HG03378 (cell line): ENCODE results near the gene KIF26B.
"Not testable (repeated sequence)": the region's sequence is repeated elsewhere in the genome, so short reads cannot be mapped to it uniquely, and the experiment has no call there.

Source experiments
- ATAC-seq: cut with Tn5 transposase; IDR thresholded peaks from one replicate; pipeline ENCODE4 v1.9.1; 2021; ENCODE audit warnings: mild to moderate bottlenecking, moderate library complexity; ENCODE audit not compliant: unreplicated experiment

Gene KIF26B

DNA sequence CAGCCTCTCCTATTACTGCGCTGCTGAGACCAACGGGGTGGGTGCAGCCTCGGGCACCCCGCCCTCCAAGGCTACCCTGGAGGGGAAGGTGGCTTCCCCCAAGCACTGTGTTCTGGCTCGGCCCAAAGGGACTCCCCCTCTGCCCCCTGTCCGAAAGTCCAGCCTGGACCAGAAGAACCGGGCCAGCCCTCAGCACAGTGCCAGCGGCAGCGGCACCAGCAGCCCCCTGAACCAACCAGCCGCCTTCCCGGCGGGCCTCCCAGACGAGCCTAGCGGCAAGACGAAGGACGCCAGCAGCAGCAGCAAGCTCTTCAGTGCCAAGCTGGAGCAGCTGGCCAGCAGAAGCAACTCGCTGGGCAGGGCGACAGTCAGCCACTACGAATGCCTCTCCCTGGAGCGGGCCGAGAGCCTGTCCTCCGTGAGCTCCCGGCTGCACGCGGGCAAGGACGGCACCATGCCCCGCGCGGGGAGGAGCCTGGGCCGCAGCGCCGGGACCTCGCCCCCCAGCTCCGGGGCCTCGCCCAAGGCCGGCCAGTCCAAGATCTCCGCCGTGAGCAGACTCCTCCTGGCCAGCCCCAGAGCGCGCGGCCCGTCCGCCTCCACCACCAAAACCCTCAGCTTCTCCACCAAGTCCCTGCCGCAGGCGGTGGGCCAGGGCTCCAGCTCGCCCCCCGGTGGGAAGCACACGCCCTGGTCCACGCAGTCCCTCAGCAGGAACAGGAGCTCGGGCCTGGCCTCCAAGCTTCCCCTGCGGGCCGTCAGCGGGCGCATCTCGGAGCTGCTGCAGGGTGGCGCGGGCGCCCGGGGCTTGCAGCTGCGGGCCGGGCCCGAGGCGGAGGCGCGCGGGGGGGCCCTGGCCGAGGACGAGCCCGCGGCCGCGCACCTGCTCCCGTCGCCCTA, 533.1 kb downstream of the KIF26B start:
- no peak for ATAC-seq

DNA sequence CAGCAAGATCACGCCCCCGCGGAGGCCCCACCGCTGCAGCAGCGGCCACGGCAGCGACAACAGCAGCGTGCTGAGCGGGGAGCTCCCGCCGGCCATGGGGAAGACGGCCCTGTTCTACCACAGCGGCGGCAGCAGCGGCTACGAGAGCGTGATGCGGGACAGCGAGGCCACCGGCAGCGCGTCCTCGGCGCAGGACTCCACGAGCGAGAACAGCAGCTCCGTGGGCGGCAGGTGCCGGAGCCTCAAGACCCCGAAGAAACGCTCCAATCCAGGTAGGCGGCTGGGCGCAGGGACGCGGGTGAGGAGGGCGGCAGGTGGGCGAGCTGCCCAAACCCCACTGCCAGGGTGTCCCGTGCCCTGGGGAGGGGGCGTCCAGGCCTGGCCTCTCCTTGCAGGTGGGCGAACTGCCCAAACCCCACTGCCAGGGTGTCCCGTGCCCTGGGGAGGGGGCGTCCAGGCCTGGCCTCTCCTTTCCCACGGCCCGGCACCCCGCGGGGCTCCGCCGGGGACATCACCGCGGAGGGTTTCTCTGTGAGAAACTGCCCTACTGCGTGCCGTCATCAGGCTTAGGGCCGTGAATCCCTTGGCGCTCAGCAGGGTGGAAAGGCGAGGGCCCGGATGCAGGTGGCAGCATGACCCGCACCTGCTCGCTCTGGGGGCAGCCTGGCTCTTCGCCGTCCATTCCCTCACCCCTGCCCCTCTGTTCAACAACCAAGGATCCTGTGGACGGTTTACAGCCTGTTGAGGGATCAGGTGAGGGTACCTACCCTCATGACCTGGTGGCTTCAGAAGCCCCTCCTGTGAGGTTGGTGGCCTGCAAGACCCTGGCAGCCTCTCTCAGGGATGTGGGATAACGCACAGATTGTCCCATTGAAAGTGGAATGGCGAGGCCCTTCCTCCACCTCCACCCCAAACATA, 534.0 kb downstream of the KIF26B start:
- ATAC-seq: no peak

DNA sequence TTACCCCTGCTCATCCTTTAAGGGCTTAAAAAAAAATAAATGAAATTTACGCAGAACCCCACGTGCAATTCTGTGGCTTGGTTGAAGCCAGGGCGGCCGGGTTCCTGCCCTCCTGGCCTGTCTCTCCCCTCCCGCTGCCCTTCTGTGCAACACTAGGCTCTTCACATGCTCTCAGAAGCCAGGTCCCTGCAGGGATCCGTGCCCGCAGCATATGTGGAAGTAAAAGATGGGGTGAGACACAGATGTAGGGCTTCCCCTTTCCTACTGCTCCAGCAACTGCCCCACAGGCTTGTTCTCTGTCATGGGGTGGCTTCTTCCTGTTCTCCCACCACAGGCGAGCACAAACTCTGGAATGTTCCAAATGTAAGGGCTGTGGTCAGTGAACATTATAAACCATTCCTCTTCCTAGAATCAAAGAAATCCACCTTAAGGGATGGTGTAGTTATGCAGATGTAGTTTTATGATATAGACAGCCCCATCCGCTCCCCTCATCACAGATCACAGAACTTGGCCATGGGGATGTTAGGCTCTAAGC, 535.4 kb downstream of the KIF26B start:
- ATAC-seq: no peak

DNA sequence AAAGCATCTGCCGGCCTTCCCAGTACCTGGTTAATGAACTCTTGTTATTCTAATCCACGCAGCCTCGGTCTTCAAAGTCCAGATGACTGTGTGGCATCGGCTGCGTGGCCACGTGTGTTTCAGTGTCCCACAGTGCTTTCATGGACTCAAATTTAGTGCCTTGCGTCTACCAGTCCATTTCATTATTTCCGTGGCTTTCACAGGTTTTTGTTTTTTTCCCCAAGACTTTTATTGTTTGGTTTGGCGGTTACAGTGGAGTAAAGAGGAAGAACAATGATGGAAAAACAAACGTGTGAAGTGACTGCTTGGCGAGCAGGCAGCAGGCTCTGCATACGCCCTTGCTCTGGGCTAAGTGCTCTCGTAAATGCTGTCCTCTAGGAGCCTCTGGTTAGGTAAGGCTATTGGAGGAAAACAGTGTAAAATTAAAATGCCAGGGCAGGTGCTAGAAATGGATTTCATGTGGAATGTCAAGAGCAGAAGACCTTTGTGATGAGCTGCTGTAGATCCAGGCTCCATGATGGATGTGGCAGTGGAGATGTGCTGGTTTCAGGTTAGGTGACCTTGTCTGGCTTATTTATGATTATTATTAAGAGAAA, 536.3 kb downstream of the KIF26B start:
- ATAC-seq: no peak

DNA sequence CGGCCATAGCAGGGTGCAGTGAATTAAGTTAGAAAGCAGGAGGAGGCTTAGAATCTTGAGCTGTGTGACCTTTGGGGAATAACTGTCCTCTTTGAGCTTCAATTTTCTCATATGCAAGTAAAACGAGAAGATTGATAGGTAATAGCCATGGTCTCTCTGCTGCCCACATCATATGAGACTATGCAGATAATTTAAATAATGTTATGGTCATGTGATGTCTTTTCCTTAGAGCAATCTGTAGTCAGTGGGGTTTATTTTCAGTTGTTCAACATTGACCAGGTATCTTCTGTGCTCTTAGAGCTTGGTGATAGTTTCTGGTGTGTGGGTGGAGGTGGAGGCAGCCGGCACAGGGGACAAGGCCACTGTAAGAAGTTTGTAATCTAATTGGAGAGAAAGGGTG, 537.1 kb downstream of the KIF26B start:
- ATAC-seq: no peak

DNA sequence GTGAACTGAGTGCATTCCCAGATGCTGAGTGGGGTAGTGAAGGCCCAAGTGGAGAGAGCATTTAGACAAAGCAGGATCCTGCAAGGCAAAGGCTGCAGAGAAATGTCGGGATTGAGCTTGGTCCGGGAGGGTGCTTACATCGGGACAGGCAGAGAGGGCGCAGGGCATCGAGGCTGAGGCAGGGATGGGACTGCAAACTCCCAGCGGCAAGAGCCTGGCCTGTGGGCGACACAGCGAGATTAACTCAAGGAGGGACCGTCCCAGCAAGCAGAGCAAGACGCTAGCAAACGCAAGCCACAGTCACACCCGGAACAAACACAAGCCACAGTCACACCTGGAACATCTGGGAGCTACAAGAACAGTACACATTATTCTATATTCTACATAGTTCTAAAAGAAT, 537.5 kb downstream of the KIF26B start:
- ATAC-seq: no peak

DNA sequence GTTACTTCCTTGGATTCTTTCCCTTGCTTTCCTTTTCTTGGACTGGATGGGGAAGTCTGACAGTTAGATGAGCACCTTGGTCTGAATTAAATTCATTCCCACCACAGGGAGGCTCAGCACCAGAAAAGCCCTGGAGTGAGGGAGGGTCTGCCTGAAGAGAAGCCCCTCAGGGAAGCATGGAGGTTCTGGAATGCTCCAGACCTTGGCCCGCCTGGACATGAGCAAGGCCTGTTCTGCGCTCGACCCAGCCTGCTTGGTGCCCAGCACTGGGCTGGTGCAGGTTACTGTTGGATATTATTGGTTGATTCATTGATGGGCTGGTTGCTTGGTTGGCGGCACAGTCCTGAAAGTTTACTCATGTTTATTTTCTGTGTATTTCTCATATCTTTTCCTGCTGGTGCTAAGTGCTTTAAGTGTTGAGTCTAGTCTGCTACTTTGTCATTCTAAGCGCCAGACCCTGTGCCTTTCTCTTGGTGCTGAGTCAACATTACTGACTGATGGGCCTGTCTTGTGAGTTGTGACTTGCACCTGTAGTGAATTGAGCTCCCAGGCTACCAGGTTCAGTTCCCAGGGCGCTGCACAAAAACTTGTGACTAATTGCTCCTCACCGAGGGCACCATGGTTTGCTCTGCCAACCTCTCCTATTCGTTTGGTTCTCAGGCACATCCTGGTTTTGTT, 538.5 kb downstream of the KIF26B start:
- no peak for ATAC-seq

DNA sequence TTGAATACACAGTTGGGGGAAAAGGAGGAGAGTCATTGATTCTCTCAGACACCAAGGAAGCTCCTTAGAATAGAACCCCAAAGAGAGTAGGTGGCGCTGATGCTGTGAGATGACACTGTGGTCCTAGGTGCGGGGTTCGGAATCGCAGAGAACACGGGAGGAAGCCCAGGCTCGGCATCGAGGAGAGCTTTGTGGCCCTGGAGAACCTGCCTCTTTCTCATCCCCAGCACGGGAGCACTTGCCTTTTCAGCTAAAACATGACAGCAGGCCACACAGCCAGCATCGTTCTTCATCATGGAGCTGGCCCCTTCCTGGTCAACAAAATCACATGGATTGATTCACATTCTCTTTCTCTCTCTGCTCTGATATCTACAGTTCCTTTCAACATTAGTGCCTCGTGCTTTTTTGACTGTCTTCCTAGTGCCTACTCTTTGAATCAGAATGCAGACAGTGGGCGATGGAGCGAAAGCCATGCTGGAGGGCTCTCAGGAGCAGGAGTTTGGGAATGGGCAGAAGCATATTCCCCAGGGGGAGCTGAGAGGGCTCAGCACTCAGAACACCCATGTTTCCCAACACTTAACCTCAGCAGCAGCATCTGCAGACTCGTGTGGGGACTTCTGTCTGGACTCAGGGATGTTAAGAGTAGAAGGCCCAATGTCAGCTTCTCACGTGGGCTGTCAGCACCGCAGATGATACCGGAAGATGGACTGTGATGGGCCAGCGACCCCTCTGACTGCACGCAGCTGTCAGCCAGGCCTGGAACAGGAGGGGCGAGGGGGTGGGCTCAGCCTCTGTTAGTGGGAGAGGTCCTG, 539.4 kb downstream of the KIF26B start:
- no peak for ATAC-seq

DNA sequence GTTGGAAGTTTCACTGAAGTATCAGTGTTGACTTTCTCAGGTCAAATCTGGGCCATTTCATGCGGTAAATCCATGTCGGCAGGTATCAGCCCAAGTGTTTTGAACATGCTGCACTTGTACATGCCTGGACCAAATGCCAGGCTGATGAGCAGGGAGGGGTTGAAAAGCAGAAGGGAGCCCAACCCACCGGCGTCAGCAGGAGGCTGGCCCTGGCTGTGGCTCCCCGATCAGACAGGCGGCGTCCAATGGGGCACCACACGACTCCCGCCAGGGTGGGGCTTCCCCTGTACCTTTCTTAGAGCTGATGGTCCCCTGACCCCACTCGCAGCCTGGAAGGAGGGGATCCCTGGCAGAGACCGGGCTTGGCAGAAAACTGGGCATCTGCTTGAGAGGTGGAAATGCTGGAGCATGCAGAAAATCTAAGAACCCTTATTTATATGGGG, 540.0 kb downstream of the KIF26B start:
- no peak for ATAC-seq

DNA sequence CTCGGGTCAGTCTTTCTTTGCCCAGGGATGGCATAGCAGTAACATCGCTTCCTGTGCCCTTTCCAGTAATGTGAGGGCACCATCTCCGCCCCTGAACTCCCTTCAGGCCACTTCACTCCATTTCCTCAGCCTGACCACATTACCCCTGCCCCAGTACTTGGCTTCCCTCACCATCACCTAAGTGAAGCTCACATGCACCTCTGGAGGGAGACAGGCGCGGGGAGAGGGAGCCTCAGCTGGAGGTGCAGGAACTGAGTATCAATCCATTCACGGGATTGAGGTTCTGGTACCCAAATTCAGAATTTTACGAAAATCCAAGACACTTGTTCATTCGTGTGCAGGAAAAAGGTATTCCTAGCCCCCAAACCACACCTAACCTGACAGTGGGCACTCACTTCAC, 540.4 kb downstream of the KIF26B start:
- ATAC-seq: no peak

DNA sequence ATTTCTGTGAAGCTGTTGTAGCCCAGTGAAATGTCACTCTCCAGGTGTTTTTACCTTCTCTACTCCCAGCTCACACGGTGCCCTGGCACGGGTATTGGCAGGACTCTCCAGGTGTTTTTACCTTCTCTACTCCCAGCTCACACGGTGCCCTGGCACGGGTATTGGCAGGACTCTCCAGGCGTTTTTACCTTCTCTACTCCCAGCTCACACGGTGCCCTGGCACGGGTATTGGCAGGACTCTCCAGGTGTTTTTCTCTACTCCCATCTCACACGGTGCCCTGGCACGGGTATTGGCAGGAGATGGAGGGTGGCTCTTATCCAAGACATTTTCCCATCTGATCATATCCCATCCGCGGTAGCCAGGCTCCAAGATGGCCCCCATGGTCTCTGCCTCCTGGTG, 540.9 kb downstream of the KIF26B start:
- ATAC-seq: not testable (repeated sequence)

DNA sequence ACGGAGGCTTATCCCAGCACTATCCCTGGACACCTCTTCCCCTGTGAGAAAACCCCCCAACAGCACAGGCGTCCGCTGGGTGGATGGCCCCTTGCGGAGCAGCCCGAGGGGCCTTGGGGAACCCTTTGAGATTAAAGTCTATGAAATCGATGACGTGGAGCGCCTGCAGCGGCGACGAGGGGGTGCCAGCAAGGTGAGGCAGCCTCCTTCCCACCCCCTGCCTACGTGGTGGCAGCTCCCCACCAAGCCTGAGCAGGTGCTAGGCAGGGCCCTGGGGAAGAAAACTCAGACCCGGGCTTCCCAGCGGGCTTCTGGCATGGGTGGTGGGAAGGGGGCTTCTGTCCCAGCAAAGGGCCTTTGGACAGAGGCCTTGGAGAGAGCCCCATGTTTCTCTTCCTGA, 543.3 kb downstream of the KIF26B start:
- no peak for ATAC-seq

DNA sequence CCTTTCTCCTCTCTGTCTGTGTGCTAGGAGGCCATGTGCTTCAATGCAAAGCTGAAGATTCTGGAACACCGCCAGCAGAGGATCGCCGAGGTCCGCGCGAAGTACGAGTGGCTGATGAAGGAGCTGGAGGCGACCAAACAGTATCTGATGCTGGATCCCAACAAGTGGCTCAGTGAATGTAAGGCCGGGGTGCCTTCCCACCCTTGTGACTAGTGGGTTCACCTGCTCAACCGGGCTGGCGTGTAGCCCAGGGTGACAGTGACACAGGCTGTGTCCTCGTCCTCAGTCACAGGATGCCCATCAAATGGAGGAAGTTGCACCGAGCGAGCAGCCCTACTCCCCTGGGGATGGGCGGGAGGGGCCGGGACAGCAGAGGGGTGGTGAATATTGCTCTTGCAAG, 544.1 kb downstream of the KIF26B start:
- ATAC-seq: no peak

DNA sequence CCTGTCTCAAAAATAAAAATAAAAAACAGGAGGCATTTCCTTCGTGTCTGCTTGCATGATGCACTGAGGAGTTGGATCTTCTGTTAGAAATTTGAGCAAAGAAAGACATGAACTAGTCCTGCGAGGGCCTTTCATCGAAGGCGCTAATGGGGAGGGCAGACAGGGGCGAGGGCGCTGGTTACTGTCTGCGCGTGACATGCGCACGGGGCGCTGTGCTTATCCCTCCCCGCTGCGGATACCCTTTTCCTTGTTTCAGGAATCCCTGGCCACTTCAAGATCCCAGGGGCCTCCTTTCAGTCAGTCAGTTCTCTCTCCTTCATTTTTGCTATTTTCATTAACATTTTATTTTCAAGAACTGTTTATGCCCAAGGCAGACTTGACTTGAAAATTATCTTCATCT, 545.8 kb downstream of the KIF26B start:
- ATAC-seq: no peak

DNA sequence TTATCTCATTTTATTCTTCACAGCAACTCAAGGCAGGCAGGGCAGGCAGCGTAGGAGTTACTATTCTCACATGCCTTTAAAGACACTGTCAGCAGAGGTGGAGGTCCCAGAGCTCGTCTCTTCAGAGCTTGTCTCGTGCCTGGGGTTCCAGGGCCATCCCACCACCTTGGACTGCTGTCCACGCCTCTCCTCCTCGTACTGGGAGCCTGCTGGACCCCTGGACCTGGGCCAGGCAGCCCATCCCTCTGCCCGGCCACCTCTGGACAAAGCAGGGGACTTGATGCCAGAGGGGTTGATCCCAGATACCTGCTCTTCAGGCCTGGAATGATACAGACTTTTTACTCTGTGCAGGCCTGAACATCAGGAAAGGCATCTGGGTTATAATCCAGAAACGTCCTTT, 546.8 kb downstream of the KIF26B start:
- ATAC-seq: no peak

DNA sequence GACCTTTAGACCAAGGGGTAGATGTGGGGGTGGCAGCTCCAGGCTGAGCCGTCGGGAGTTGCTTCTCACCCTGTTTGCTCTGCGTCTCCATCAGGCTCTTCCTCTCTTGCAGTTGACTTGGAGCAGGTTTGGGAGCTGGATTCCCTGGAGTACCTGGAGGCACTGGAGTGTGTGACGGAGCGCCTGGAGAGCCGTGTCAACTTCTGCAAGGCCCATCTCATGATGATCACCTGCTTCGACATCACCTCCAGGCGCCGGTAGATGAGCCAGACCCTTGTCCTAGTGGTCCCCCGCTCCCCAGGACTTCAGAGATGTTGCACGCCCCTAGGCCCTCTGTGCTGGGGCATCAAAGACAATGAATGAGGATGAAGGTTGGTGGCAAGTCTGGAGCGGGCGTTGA, 547.6 kb downstream of the KIF26B start:
- no peak for ATAC-seq

DNA sequence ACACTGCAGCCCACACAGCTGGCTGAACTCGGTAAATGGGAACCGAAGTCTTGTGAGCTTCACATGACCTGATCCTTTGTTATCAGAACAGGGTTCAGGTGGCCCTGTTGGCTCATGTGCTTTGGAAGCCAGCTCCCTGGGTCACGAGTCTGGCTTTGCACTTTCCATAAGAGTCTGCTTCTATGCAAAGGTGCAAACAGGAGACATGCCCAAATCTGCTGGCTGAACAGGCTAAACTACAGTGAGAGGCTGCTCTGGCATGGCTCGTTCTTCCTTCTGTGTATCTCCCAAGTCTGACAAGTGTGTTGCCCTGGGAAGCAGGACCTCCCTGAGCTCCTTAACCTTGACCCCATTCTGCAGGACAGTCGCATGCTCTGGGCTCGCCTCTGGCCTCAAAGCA, 549.6 kb downstream of the KIF26B start:
- ATAC-seq: no peak

DNA sequence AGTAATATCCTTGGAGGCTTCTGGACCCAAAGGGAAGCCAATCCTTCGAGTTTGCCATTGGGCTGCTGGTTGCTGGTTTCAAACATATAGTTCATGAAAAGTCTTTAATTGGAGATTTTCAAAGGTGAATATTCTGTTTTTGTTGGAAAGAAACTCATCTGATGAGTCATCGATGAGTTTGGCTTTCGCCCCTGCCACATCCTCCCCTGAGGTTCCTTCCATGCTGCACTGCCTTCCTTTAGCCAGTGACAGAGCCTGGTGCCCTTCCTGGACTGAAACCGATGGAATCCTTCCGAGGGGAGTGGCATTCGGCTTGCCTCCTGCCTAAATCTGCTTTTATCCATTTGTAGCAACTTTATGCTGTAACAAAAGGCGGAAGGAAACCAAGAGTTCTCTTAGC, 550.0 kb downstream of the KIF26B start:
- ATAC-seq: no peak

DNA sequence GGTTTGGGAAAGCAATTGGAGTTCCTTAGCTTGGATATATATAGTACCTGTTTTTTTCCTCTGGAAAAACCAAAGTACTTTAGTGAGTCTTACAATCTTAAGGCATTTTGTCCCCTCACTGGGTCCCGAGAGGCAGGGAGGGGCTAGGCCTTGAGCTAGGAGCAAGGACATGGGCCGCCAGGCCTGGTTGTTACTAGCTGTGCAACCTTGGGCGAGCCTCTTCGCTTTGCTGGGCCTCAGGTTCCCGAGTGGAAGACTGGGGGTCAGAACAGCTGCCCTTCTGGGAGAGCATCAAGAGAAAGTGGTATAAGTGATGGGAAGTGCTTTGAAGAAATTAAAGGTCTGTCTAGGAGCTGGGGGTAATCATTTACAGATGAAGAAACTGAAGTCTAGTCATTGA, 553.2 kb downstream of the KIF26B start:
- ATAC-seq: no peak
